Right renal pelvis (tissue), 4 donors: ENCODE data around the gene CMTM8. TPM values are rescaled to one million over a fixed set of nuclear protein-coding genes. Genes with fewer than 3 reads are reported as not detected.
"Not testable (repeated sequence)": the region's sequence is repeated elsewhere in the genome, so short reads cannot be mapped to it uniquely, and the experiment has no call there.

ENCODE experiments used
- DNase-seq, 4 donors: peaks; one replicate each; pipeline ENCODE4 v3.0.0-alpha.2; 2013; ENCODE audit warnings: low read depth in 4 of 4, low spot score in 3 of 4, missing footprints in 1 of 4
- polyA plus RNA-seq, 4 donors: library from polyadenylated mRNA; unstranded; fragments of 120-200 nt; gene quantifications; one replicate each; pipeline ENCODE4 v1.2.1, GENCODE V29; 2013; ENCODE audit not compliant: insufficient read length in 4 of 4

The CMTM8 gene
- polyA plus RNA-seq, 4 donors: 12.7 to 13.8 (median 13.3) TPM

- no peak for DNase-seq
These were observed 11.5 kb upstream of the CMTM8 start for GRCh38 chr3:32226875-32227500.

- not testable (repeated sequence) for DNase-seq
These were observed 9.7 kb upstream of the CMTM8 start for GRCh38 chr3:32228743-32229142.

- no peak for DNase-seq
These were observed 8.9 kb upstream of the CMTM8 start for GRCh38 chr3:32229565-32229964.

GRCh38 chr3:32236377-32236776, 2.1 kb upstream of the CMTM8 start:
- no peak for DNase-seq

- DNase-seq: peak in 2 of 4 donors; percentile 20 to 33
These were observed 619 bp upstream of the CMTM8 start for GRCh38 chr3:32237670-32238452.

GRCh38 chr3:32239307-32240158, 1.1 kb downstream of the CMTM8 start:
- no peak for DNase-seq

GRCh38 chr3:32240159-32240545, 1.7 kb downstream of the CMTM8 start:
- peak in 2 of 4 donors; percentile 35 to 43 for DNase-seq

- DNase-seq: no peak
These were observed 2.6 kb downstream of the CMTM8 start for GRCh38 chr3:32241100-32241499.

- no peak for DNase-seq
These were observed 5.0 kb downstream of the CMTM8 start for GRCh38 chr3:32243519-32243918.

GRCh38 chr3:32245200-32245599, 6.7 kb downstream of the CMTM8 start:
- DNase-seq: no peak

GRCh38 chr3:32246079-32246675, 7.7 kb downstream of the CMTM8 start:
- DNase-seq: no peak

GRCh38 chr3:32249184-32249782, 10.8 kb downstream of the CMTM8 start:
- no peak for DNase-seq

GRCh38 chr3:32254268-32254667, 15.8 kb downstream of the CMTM8 start:
- DNase-seq: no peak

- no peak for DNase-seq
These were observed 16.9 kb downstream of the CMTM8 start for GRCh38 chr3:32255345-32255744.

GRCh38 chr3:32256206-32256605, 17.7 kb downstream of the CMTM8 start:
- no peak for DNase-seq

GRCh38 chr3:32257042-32257441, 18.6 kb downstream of the CMTM8 start:
- DNase-seq: no peak

- DNase-seq: no peak
These were observed 19.4 kb downstream of the CMTM8 start for GRCh38 chr3:32257641-32258438.

GRCh38 chr3:32258869-32259268, 20.4 kb downstream of the CMTM8 start:
- DNase-seq: no peak

GRCh38 chr3:32261545-32261944, 23.1 kb downstream of the CMTM8 start:
- no peak for DNase-seq

- DNase-seq: no peak
These were observed 23.7 kb downstream of the CMTM8 start for GRCh38 chr3:32262201-32262600.
